Left kidney (tissue), 1 donor: ENCODE results near the gene TMC7. TPM values are rescaled to one million over a fixed set of nuclear protein-coding genes. Genes with fewer than 3 reads are reported as not detected.

ENCODE experiments used
- polyA plus RNA-seq: library from polyadenylated mRNA; unstranded; fragments of 120-200 nt; gene quantifications from one replicate; pipeline ENCODE4 v1.2.1, GENCODE V29; 2013; ENCODE audit not compliant: insufficient read length

The TMC7 gene
- polyA plus RNA-seq, 1 donor: 2.0 TPM

Other genes starting within 250 kb of the TMC7 start
- 2,057 TPM for gene RPS15A, start 193.6 kb upstream of the TMC7 start, polyA plus RNA-seq
- gene ARL6IP1, start 182.4 kb upstream of the TMC7 start, polyA plus RNA-seq: 315 TPM
- 86.3 TPM for gene SMG1, start 57.5 kb upstream of the TMC7 start, polyA plus RNA-seq
- 36.3 TPM for gene COQ7, start 83.7 kb downstream of the TMC7 start, polyA plus RNA-seq
- gene ITPRIPL2, start 130.0 kb downstream of the TMC7 start, polyA plus RNA-seq: 15.9 TPM
- 12.2 TPM for gene SYT17, start 184.3 kb downstream of the TMC7 start, polyA plus RNA-seq